Fibroblast of lung (primary cell): ENCODE data around the gene C1QTNF3.

Source experiments
- EZH2 ChIP-seq: IDR thresholded peaks from 2 replicates; pipeline ENCODE4 v1.5.1; 2012; ENCODE audit warnings: low read length, control low read depth, mild to moderate bottlenecking; ENCODE audit errors: missing control alignments
- TF ChIP-seq, protein P1 (sequence below), 2 donors: IDR thresholded peaks in 1 of 2; conservative IDR thresholded peaks in 1 of 2; 1 replicate in 1 of 2; 2 replicates in 1 of 2; pipeline ENCODE4 v1.5.1; 2011 to 2012; ENCODE audit warnings: low read length in 2 of 2, control low read depth in 1 of 2, inconsistent platforms in 1 of 2, low read depth in 1 of 2, mild to moderate bottlenecking in 1 of 2

DNA sequence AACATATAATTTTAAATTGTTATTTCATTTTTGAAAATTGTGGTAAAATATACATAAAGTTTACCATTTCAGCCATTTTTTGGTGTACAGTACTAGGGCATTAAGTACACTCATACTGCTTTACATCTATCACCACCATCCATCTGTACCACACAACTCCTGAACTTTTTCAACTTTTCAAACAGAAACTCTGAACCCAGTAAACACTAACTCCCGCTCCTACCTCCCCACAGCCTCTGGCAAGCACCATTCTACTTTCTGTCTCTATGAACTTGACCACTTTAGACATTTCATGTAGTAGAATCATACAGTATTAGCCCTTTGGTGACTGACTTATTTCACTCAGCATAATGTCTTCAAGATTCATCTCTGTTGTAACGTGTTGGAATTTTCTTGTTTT lies 50.1 kb downstream of the C1QTNF3 start:
- TF ChIP-seq, protein P1, sequence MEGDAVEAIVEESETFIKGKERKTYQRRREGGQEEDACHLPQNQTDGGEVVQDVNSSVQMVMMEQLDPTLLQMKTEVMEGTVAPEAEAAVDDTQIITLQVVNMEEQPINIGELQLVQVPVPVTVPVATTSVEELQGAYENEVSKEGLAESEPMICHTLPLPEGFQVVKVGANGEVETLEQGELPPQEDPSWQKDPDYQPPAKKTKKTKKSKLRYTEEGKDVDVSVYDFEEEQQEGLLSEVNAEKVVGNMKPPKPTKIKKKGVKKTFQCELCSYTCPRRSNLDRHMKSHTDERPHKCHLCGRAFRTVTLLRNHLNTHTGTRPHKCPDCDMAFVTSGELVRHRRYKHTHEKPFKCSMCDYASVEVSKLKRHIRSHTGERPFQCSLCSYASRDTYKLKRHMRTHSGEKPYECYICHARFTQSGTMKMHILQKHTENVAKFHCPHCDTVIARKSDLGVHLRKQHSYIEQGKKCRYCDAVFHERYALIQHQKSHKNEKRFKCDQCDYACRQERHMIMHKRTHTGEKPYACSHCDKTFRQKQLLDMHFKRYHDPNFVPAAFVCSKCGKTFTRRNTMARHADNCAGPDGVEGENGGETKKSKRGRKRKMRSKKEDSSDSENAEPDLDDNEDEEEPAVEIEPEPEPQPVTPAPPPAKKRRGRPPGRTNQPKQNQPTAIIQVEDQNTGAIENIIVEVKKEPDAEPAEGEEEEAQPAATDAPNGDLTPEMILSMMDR (conservative IDR thresholded peaks at IDR 0.05 in 1 of 2, IDR thresholded peaks at IDR 0.05 in 1 of 2; ENCODE audit: low read depth in 1 of 2, low read length in 2 of 2) = no peak
- no peak for TF ChIP-seq EZH2
